GM12878 (cell line): ENCODE measurements around the gene ANAPC2.

Source experiments
- POLR2A ChIP-seq: IDR thresholded peaks from 2 replicates; pipeline ENCODE4 v1.6.1; 2011; ENCODE audit warnings: low read depth, mild to moderate bottlenecking, low read length
- RBBP5 ChIP-seq: fragments of 200-600 bp; sonication (generic); conservative IDR thresholded peaks from 2 replicates; pipeline ENCODE4 v1.6.1; 2016
- TF ChIP-seq, protein P1 (sequence below), 3 experiments: IDR thresholded peaks in 2 of 3; conservative IDR thresholded peaks in 1 of 3; 2 replicates each; pipeline ENCODE4 v1.5.1; 2011; ENCODE audit warnings: low read depth in 3 of 3, low read length in 3 of 3, mild to moderate bottlenecking in 3 of 3, control low read depth in 2 of 3, moderate library complexity in 2 of 3, inconsistent platforms in 1 of 3, mixed read lengths in 1 of 3; ENCODE audit not compliant: control insufficient read depth in 2 of 3, insufficient read depth in 1 of 3; ENCODE audit errors: extremely low read depth in 1 of 3
- TF ChIP-seq, protein P2 (sequence below): IDR thresholded peaks from 2 replicates; pipeline ENCODE4 v1.6.1; 2011; ENCODE audit warnings: low read depth, mild to moderate bottlenecking, low read length, moderate library complexity, borderline replicate concordance; ENCODE audit errors: extremely low read depth

DNA sequence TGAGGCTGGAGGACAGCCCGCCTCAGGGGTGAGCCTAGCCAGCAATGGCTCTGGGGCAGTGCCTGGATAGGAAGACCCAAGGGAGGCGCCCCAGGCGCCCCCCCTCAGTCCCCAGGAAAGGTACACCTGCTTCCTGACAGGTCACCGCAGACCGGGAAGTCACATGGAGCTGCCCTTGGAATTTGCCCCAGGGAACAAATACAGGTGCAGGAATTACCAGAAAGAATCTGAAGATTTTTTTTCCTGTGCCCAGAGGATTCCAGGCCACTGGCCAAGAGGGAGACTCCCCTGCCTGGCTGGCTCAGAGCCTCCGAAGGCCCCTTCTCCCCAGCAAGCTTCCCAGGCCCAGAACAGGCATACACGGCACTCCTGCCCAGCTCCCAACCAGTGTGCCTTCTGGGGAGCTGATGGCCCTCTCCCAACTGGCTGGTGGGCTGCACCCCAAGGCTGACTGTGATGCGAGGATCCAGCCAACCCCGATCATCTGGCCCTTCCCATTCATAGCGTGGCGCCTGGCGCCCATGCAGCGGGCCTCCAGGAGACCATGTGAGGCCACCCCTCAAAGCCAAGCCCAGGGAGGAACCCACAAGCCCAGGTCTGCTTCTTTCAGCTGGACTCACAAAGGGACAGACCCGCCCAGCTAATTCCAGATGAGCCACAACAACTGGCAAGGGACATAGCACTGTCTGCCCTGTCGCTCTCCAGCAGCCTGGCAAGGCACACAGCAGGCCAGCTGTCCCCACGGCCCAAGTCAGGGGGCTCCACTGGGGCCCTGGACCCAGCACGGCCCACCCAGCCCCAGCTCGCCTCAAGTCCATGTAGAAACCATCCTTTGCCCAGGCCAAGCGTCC, 9.9 kb upstream of the ANAPC2 start:
- TF ChIP-seq, protein P1, sequence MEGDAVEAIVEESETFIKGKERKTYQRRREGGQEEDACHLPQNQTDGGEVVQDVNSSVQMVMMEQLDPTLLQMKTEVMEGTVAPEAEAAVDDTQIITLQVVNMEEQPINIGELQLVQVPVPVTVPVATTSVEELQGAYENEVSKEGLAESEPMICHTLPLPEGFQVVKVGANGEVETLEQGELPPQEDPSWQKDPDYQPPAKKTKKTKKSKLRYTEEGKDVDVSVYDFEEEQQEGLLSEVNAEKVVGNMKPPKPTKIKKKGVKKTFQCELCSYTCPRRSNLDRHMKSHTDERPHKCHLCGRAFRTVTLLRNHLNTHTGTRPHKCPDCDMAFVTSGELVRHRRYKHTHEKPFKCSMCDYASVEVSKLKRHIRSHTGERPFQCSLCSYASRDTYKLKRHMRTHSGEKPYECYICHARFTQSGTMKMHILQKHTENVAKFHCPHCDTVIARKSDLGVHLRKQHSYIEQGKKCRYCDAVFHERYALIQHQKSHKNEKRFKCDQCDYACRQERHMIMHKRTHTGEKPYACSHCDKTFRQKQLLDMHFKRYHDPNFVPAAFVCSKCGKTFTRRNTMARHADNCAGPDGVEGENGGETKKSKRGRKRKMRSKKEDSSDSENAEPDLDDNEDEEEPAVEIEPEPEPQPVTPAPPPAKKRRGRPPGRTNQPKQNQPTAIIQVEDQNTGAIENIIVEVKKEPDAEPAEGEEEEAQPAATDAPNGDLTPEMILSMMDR (IDR thresholded peaks at IDR 0.05 in 2 of 3, conservative IDR thresholded peaks at IDR 0.05 in 1 of 3; ENCODE audit: control insufficient read depth in 2 of 3, extremely low read depth in 1 of 3, insufficient read depth in 1 of 3, low read depth in 3 of 3, low read length in 3 of 3): no peak
- TF ChIP-seq POLR2A: no peak
- TF ChIP-seq, protein P2, sequence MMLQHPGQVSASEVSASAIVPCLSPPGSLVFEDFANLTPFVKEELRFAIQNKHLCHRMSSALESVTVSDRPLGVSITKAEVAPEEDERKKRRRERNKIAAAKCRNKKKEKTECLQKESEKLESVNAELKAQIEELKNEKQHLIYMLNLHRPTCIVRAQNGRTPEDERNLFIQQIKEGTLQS: no peak
- no peak for TF ChIP-seq RBBP5
